Stomach (tissue), 4 donors: ENCODE measurements around the gene TMEM192.

Source experiments
- POLR2AphosphoS5 ChIP-seq, 3 donors: sonication (generic); formaldehyde crosslinking; IDR thresholded peaks; one replicate each; pipeline ENCODE4 v1.6.1; 2016; ENCODE audit warnings: antibody characterized with exemption in 3 of 3
- TF ChIP-seq, protein P1 (sequence below), 7 experiments: fragments of 450-650 bp in 4 of 7; fragments of 200-600 bp in 3 of 7; sonication (generic) in 3 of 7; IDR thresholded peaks; one replicate each; pipeline ENCODE4 v1.5.1; 2016 to 2019; ENCODE audit warnings: antibody characterized with exemption in 7 of 7, control low read depth in 2 of 7, mild to moderate bottlenecking in 1 of 7

- no peak for TF ChIP-seq POLR2AphosphoS5 (IDR thresholded peaks at IDR 0.05)
- TF ChIP-seq, protein P1, sequence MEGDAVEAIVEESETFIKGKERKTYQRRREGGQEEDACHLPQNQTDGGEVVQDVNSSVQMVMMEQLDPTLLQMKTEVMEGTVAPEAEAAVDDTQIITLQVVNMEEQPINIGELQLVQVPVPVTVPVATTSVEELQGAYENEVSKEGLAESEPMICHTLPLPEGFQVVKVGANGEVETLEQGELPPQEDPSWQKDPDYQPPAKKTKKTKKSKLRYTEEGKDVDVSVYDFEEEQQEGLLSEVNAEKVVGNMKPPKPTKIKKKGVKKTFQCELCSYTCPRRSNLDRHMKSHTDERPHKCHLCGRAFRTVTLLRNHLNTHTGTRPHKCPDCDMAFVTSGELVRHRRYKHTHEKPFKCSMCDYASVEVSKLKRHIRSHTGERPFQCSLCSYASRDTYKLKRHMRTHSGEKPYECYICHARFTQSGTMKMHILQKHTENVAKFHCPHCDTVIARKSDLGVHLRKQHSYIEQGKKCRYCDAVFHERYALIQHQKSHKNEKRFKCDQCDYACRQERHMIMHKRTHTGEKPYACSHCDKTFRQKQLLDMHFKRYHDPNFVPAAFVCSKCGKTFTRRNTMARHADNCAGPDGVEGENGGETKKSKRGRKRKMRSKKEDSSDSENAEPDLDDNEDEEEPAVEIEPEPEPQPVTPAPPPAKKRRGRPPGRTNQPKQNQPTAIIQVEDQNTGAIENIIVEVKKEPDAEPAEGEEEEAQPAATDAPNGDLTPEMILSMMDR (IDR thresholded peaks at IDR 0.05), result no peak
Observed at GRCh38 chr4:165156906-165157305, 44.2 kb upstream of the TMEM192 start.
